ENCODE data around the gene TTC38. TPM values are rescaled to one million over a fixed set of nuclear protein-coding genes. Genes with fewer than 3 reads are reported as not detected.

The TTC38 gene
- total RNA-seq, 1 donor from 2014 or later: 28.1 TPM

DNA sequence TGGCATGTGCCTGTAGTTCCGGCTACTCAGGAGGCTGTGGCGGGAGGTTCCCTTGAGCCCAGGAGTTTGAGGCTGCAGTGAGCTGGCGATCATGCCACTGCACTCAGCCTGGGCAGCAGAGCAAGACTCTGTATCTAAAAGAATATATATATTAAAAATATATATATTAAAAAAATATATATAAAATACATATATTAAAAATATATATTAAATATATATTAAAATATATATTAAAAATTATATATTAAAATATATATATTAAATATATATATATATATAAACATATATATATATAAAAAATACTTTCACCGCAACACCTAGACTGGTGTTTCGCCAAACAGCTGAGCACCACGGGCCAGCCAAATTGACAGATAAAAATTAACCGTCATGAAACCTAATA, 8.8 kb downstream of the TTC38 start:
- no peaks in the 10 kb centered on the region for H3K4me1 Mint-ChIP-seq (ENCODE audit: unreplicated experiment)
- H3K27ac Mint-ChIP-seq (ENCODE audit: unreplicated experiment): no peak overlapping the region
- TF ChIP-seq, protein P1, sequence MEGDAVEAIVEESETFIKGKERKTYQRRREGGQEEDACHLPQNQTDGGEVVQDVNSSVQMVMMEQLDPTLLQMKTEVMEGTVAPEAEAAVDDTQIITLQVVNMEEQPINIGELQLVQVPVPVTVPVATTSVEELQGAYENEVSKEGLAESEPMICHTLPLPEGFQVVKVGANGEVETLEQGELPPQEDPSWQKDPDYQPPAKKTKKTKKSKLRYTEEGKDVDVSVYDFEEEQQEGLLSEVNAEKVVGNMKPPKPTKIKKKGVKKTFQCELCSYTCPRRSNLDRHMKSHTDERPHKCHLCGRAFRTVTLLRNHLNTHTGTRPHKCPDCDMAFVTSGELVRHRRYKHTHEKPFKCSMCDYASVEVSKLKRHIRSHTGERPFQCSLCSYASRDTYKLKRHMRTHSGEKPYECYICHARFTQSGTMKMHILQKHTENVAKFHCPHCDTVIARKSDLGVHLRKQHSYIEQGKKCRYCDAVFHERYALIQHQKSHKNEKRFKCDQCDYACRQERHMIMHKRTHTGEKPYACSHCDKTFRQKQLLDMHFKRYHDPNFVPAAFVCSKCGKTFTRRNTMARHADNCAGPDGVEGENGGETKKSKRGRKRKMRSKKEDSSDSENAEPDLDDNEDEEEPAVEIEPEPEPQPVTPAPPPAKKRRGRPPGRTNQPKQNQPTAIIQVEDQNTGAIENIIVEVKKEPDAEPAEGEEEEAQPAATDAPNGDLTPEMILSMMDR (IDR thresholded peaks at IDR 0.05): no peak
- DNase-seq (ENCODE audit: extremely low spot score, unreplicated experiment): no peak
- H3K9me3 Mint-ChIP-seq (ENCODE audit: unreplicated experiment): peaks cover 4% of the 10 kb centered on the region
- H3K27me3 Mint-ChIP-seq (ENCODE audit: unreplicated experiment): no peaks in the 10 kb centered on the region
- H3K4me3 Mint-ChIP-seq (ENCODE audit: unreplicated experiment): no peak overlapping the region
- peaks cover 29% of the 10 kb centered on the region for H3K36me3 Mint-ChIP-seq (ENCODE audit: unreplicated experiment)

DNA sequence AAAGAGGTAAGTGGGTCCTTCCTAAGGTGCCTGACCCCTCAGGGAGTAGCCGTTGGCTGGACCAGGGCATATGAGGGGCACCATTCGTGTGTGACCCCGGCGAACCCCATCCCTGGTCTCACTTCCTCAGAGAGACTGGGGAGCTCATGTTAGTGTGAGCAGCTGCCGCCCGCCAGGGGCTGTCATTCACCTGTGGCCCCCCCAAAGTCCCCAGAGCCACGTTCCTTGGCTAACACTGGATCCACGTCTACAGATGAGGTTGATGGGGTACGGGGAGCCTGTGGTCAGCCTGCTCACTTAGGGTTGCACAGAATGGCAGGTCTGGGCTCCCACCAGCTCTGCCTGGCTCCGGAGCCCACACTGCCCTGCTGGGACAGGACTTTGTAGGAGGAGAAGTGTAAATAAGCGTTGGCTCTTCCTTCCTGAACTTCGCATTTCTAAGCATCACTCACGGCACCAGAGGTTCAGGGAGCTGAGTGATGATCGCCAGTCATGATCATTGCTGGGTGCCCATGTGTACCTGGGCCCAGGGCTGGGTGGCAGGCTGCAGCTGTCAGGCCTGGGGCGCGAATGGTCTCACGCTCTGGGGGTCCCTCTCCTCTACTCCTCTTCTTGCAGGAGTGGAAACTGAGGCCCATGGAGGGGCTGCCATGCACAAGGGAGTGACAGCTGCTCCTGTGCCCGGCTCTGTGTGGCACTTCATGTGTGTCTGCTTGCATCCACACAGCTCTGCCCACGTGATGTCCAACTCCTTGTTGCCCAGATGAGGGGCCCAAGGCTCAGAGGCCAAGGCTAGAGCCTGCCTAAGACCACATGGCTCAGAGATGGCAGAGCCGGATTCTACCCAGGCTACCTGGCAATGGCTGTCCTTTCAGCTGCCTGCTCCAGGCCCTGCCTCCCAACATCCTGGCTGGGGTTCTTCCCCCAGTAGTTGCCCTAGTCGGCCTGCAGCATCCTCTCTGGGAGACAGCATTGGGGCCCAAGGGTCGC, 11.1 kb downstream of the TTC38 start:
- no peak overlapping the region for H3K4me3 Mint-ChIP-seq (ENCODE audit: unreplicated experiment)
- TF ChIP-seq, protein P1 (IDR thresholded peaks at IDR 0.05): no peak
- H3K4me1 Mint-ChIP-seq (ENCODE audit: unreplicated experiment): no peaks in the 10 kb centered on the region
- H3K9me3 Mint-ChIP-seq (ENCODE audit: unreplicated experiment): peaks cover 4% of the 10 kb centered on the region
- H3K27me3 Mint-ChIP-seq (ENCODE audit: unreplicated experiment): no peaks in the 10 kb centered on the region
- H3K36me3 Mint-ChIP-seq (ENCODE audit: unreplicated experiment): peaks cover 32% of the 10 kb centered on the region
- no peak for DNase-seq (ENCODE audit: extremely low spot score, unreplicated experiment)
- H3K27ac Mint-ChIP-seq (ENCODE audit: unreplicated experiment): no peak overlapping the region

DNA sequence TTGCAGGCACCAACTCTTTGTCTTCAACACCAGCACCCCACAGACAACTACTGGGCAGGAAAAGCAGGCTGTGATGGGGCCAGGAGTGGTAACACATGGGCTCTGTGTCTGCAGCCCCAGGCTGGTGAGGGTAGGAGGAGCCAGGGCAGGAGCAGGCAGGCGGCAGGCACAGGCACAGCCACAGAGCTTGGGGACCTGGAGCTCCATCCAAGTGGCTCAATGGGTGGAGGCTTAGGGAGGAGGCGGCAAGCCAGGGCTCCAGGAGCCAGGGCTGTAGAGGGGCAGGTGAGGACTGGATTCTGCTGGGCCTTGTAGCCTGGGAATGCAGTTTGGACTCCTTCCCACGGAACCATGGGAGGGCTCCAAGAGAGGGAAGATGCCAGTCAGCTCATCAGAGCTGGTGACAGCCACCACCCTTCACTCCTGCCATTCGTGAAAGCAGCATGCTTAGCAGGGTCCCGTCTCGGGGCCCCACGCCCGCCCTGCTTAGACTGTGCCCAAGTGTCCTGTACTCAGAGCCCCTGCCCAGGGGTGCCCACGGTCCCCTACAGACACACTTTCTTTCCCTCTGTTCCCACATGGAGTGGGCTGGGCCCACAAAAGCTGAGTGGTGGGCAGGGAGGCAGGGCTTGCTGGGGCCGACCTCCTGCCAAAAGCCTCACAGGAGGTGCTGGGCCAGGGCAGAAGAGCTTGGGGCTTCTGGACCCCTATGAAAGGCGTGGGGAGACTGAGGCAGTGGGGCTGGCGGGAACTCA, 12.4 kb downstream of the TTC38 start:
- peaks cover 37% of the 10 kb centered on the region for H3K36me3 Mint-ChIP-seq (ENCODE audit: unreplicated experiment)
- no peak for DNase-seq (ENCODE audit: extremely low spot score, unreplicated experiment)
- H3K4me3 Mint-ChIP-seq (ENCODE audit: unreplicated experiment): no peak overlapping the region
- H3K27ac Mint-ChIP-seq (ENCODE audit: unreplicated experiment): no peak overlapping the region
- H3K4me1 Mint-ChIP-seq (ENCODE audit: unreplicated experiment): no peaks in the 10 kb centered on the region
- no peaks in the 10 kb centered on the region for H3K27me3 Mint-ChIP-seq (ENCODE audit: unreplicated experiment)
- peaks cover 4% of the 10 kb centered on the region for H3K9me3 Mint-ChIP-seq (ENCODE audit: unreplicated experiment)
- TF ChIP-seq, protein P1 (IDR thresholded peaks at IDR 0.05): no peak

DNA sequence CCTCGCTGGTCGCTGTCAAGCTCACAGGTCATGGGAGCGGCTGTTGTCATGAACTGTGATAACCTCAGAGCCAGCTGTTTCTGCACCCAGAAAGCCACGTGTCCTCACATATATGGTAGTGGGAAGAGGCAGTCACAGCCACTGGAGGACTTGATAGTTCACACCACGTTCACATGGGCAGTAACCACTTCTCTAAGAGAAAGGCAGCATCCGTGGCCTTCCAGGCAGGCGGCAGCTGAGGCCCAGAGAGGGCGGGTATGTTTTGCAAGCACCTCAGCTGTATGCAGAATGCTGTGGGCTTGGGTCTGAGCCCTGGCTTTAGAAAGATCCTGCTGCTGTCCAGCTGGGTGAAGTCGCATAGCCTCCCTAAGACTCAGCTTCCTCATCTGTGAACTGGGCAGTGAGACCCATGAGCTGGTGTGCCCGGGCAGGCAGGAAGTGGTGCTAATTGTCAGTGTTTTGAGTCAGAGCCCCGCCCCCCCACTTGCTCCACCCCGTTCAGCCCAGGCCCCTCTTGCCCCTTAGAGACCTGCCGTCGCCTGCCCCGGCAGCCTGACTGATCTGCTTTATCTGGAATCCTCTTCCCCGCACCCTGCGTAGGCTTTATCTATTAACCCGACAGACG, 13.3 kb downstream of the TTC38 start:
- no peak for DNase-seq (ENCODE audit: extremely low spot score, unreplicated experiment)
- Mint-ChIP-seq H3K27ac (ENCODE audit: unreplicated experiment) (no peak overlapping the region), H3K4me1 (ENCODE audit: unreplicated experiment) (no peaks in the 10 kb centered on the region), H3K4me3 (ENCODE audit: unreplicated experiment) (no peak overlapping the region), H3K27me3 (ENCODE audit: unreplicated experiment) (no peaks in the 10 kb centered on the region), H3K36me3 (ENCODE audit: unreplicated experiment) (peaks cover 34% of the 10 kb centered on the region), H3K9me3 (ENCODE audit: unreplicated experiment) (no peaks in the 10 kb centered on the region)
- TF ChIP-seq, protein P1 (IDR thresholded peaks at IDR 0.05): no peak

Data from osteocyte (in vitro differentiated cells).